ENCODE measurements around the gene OXGR1.
A peak's percentile ranks its signal among the peaks of the same experiment; 100 is the strongest.
"Not testable (repeated sequence)": the region's sequence is repeated elsewhere in the genome, so short reads cannot be mapped to it uniquely, and the experiment has no call there.

OXGR1 gene

DNA sequence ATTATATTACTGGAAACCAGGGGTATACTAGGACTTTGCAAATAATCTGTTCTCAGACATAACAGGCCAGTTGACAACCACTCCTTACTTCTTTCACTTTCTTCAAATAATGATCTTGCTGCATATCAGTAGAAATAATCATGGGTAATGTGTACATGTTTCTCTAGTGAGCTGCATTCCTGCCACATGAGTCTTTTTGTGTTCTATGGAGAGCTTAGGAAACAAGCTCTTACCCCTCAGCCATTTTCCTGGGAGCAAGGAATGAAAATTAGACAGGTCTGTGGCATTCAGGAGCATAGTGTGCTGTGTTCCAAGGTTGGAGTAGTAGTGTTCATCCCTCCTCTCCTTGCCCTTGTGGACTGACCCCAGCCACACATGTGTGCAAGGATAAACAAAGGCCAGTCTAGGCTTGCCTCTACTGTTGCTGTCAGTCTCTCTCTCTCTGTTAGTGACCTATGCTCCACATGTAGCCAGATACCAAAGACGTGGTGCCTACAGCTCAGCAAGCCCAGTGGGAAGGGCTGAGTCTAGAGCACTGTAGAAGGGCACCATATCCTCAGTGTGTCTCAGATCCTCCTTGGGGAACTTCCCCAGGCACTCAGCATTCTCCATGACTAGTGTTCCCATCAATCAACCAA lies 11.5 kb upstream of the OXGR1 start:
- DNase-seq (ENCODE audit: low spot score), result no peak

DNA sequence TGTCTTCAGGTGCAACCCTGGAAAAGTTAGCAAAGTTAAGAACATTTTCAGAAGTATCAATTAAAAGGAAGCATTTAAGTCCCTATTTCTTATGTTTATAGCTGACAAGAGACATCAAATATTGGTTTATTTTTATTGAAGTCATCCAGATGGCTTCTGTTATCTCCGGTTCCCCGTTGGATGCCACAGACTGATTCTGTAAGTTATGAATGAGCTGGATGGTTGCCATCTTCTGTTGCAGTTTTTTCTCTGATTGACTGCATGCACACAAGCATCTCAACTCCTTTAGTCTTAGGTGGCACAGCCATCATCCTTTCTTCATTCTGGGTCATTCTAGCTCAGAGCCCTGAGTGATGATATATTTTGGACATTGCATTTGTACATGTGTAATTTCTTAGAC lies 10.6 kb upstream of the OXGR1 start:
- no peak for DNase-seq (ENCODE audit: low spot score)

DNA sequence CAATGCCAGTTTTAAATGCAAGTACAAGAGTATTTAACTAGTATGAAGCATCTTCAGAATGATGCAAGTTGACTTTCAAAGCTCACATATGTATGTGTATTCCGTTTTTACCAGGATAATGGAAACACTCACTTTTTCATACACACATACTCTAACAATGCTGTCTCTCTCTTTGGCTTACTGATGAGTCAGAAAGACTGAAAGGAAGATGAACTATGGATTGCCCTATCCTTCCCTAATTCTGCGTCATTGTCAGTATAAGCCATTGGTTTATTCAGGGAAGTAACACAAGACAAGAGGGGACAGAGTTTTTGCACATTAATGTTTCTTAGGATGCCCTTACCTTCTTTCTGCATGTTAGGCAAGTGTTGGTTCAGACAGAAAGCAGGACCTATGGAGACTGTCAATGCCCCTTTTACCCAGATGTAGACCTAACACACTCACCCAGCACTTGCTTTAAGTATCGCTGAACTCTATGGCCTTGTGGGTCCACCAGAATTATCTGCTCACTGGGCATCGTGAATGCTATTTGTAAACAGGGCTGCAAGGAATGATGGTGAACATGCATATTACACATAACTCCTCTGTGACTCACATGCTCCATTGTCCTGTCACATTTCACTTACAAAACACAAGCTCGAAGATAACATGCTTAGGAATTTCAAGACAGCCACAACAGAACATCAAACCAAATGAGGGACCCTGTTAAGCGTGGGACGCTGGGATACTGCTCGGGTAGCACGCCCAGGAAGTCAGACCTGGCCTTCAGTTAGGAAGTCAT lies 10.0 kb upstream of the OXGR1 start:
- no peak for DNase-seq (ENCODE audit: low spot score)

DNA sequence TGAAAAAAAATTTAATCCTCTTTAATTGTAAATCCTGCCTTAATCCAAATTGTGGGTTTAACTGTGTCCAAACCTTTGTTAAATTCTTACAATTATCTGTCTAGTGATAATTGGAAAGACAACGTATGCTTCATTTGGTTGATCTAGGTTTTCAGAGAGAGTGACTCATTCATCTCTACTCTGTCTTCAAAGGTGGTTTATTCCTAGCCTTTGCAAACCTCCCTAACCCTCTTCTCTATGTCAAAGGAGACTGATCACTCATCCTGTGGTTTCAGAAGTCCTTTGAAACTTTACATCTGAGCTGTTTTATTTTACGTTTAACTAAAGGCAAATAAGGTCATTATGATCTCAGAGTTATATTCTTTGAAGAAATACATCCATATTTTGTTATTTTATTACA lies 8.8 kb upstream of the OXGR1 start:
- DNase-seq (ENCODE audit: low spot score), result no peak

GRCh38 chr13:97002581-97002980 lies 8.3 kb upstream of the OXGR1 start:
- DNase-seq (ENCODE audit: low spot score), result no peak

DNA sequence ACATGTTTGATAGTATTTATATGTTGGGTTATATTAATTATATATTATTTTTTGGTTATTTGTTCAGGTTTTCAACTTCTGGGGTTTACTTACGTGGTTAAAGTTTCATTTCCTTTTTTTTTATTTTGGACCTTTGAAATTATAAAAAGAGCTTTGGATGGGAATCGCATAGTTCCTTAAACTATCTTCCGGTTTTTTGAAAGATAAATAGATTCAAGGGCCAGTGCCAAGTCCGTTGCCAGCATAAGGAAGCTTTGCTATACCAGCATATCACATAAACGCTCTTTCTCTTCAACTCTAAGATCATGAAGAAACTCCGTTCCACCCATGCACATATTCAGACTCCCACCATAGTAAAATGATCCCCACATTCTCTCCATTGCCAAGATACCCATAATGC lies 7.4 kb upstream of the OXGR1 start:
- no peak for DNase-seq (ENCODE audit: low spot score)

- DNase-seq (ENCODE audit: low spot score), result no peak
Observed at GRCh38 chr13:97000295-97000925, 6.1 kb upstream of the OXGR1 start.

DNA sequence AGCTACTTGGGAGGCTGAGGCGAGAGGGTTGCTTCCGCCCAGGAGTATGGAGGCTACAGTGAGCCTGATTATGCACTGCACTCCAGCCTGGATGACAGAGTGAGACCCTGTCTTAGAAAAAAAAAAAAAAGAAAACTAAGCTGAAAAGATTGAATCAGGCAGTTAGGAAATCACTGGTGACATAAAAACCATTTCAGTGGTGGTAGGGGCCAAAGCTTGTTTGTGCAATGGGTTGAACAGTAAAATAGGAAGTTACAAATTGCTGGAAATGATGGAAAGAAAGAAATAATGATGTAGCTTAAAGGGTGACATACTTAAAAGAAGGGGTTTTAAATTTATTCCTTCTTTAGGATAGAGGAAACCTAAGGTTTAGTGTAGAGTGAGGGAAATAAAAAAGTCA lies 4.8 kb upstream of the OXGR1 start:
- no peak for DNase-seq (ENCODE audit: low spot score)

- no peak for DNase-seq (ENCODE audit: low spot score)
Observed at GRCh38 chr13:96998051-96998450, 3.8 kb upstream of the OXGR1 start.

GRCh38 chr13:96996886-96997285 lies 2.6 kb upstream of the OXGR1 start:
- DNase-seq (ENCODE audit: low spot score), result no peak

DNA sequence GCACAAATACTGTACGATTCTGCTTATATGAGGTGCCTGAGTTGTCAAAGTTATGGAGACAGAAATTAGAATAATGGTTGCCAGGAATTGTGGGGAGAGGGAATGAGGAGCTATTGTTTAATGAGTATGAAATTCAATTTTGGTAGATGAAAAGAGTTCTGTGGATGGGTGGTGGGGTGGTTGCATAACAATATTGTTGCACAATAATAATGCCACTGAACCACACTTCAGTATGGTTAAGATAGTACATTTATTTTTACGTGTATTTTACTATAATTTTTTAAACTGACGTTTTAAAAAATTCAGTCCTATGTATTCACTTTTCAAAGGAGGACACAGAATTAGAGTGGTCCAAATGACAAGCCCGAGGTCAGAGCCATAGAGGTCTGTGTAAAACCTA lies 1.8 kb upstream of the OXGR1 start:
- DNase-seq (ENCODE audit: low spot score), result no peak

DNA sequence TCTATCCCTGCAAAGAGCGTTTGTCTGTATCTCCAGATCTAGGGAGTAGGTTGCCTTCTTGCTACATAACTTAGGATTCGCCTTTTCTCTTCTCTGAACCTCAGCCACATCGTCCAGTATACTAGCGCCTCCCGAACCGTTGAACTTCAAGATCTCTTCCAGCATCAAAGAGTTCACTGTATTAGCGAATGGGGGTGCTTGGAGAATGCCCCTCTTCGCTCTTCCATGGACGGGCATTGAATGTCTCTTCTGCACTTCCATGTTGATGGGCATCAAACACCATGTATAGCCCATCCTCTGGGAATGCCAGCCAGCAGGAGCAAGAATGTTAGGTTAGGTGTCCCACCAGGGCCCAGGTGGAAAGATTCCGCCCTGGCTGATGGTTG lies 575 bp upstream of the OXGR1 start:
- no peak for DNase-seq (ENCODE audit: low spot score)

DNA sequence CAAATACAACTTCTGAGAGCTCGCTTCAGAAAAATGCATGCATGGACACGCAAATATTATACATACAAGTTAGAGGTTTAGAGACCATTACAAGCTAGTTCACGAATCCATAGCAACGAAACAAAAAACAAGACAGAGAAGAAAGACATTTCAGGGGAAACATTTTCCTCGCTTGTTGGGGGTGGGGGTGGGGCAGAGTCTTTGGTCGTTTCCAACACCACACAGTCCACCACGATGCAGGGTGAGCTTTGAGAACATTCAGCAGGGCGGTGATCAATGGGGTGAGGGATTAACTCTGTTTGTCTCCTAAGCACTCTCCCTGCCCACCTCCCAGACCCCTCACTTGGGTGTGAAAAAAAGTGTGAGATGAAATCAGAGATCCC lies 651 bp downstream of the OXGR1 start:
- no peak for DNase-seq (ENCODE audit: low spot score)

DNA sequence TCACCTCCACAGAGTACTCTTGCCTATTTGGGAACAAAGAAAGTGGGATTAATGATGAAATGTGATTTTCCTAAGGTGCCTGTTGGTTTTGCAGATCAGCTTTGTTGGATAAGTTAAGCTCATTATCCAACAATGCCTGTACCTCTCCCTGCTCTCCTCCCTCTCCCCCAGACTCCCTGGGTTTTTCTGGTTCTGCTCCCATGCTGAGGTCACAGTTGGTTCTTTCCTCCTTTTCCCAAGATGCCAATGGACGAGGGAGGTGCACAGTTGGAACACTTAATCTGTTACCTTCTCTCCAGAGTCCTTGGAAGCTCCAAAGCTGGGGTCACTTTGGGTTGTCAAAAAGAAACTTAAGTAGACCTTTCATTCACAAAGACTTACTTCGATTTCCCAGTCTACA lies 1.6 kb downstream of the OXGR1 start:
- no peak for DNase-seq (ENCODE audit: low spot score)

DNA sequence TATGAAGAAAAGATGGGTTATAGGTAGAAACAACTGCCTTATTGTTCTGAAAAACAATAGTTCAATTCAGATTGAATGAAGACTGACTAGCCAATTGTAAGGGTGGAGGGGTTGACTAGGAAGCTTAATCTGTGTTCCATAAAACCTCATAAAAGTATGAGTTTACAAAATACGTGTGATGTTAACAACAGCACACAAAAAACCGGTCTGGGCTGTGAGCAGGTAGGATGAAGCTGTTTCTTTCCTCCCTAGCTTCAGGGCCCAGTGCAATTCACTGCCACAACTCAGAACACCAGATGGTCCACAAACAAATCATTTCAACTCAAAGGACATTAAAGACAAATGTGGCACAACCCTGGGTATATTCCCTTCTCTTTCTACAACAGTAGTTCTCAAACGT lies 3.2 kb downstream of the OXGR1 start:
- DNase-seq (ENCODE audit: low spot score), result no peak

DNA sequence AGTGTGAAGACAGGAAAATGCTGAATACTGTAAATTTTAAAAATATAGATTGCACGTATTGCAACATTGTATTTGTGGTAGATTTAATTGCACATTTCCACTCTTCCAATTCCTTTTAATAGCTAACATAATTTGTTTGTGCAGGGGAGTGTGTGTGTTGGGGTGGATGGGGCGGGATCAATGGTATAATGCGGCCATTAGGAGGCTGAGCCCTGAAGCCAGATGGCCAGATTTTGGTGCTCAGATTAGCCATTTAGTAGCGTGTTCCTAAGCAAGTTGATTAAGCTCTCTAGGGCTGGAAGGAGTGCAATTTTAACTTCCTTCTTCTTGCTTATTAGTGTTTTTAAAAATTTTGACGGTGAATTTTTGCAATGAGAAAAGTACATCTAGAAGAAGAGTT lies 5.8 kb downstream of the OXGR1 start:
- DNase-seq (ENCODE audit: low spot score), result no peak

- peak; percentile 19 for DNase-seq (ENCODE audit: low spot score)
Observed at GRCh38 chr13:96984051-96984508, 10.2 kb downstream of the OXGR1 start.

DNA sequence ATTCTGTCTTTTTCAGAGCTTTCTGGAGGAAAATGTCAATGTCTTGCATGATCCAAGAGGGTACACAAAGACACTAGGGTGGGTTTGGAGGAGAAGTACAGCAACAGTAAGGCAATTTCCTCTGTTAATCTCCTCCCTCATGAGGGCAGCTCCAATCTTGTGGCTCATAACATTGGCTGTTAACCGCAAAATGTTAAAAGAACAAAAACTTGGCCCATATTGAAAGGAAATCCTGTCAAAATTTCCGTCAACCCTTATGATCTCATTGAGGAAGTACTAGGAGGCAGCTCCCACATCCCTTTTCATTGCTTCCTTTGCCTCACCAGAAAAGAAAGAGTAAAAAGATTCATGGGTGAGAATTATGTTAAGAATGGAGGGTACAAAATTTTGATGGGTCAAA lies 11.6 kb downstream of the OXGR1 start:
- no peak for DNase-seq (ENCODE audit: low spot score)

DNA sequence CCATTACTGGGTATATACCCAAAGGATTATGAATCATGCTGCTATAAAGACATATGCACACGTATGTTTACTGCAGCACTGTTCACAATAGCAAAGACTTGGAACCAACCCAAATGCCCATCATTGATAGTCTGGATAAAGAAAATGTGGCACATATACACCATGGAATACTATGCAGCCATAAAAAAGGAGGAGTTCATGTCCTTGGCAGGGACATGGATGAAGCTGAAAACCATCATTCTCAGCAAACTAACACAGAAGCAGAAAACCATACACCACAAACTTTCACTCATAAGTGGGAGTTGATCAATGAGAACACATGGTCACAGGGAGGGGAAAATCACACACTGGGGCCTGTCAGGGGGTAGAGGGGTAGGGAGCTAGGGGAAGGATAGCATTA lies 14.4 kb downstream of the OXGR1 start:
- DNase-seq (ENCODE audit: low spot score), result not testable (repeated sequence)

DNA sequence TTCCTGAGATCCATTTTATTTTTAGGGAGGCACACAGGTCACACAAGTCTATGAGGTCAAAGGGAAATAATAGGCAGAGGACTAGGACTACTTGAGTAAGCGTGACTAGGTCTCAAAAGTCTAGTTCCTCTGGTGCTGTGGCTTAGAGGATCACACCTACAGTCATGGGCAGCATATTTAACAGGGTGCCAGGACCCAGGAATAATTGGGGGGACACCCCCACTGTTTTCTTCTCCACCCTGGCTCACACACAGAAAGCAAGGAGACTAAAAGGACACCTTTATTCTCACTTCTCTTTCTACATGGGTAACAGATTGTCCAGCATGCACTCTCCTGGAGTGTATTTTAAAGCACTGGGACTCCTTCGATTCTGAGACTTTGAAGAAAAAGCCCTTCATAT lies 26.2 kb downstream of the OXGR1 start:
- DNase-seq (ENCODE audit: low spot score), result no peak

DNA sequence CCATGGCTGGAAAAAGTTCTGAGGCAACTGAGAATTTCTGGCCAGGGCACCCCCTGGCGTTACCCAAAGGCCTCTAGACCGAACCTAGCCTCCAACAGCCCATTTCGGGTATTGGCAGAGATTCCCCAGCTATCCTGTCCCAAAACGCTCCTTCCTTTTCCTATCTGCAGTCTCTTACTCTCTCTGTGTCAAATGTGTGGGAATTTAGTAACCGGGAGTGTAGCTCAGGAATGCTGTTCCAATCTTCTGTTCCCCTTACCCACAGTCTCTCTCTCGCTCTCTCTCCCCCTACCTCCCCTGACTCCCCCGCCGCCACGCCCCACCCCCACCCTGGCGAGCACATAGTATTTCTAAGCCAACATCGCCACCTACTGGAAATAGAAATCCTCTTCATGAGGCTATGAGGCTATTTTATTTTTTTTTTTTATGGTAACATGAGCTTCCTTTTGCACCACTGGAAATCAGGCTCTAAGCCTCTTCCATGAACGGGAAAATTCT lies 27.0 kb downstream of the OXGR1 start:
- peak; percentile 18 for DNase-seq (ENCODE audit: low spot score)

DNA sequence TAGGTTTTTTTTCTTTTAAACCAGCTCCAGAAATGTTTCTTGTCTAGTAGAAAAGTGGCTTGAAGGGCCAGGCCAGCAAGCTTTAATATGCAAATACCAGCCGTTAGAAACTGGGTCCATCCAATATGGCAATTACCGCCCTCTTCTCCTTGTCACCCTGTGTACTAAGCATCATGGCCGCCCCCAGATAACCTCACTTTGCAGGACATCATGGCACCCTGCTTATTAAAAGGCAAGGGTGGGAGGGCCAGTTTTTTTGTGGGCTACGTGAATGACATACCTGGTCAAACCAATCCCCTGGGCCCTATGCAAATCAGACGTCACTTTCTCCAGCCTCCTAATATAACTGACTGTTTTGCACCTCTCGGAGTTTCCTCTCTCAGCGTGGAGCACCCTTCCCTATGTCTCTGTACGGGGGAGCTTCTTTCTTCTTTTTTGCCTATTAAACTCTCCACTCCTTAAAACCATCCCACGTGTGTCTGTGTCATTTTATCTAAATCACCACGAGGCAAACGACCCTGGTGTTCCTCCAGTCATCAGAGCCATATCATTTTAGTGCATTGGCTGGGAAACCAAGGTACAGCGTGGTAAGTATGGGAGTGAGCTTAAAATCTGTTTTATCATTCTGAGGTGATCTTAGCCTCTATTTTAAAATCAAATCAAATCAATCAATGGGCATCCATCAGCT lies 27.7 kb downstream of the OXGR1 start:
- DNase-seq (ENCODE audit: low spot score), result no peak
